H9 (cell line): ENCODE data around the gene TIAM2. TPM values are rescaled to one million over a fixed set of nuclear protein-coding genes. Genes with fewer than 3 reads are reported as not detected.

ENCODE experiments used
- DNase-seq: peaks from one replicate; pipeline ENCODE4 v3.0.0-alpha.2; 2017
- H2AFZ ChIP-seq: one replicate; pipeline ENCODE4 v1.6.1; 2013; ENCODE audit warnings: mild to moderate bottlenecking, low read length, control low read depth, moderate library complexity
- H2AK5ac ChIP-seq: 2 replicates; pipeline ENCODE4 v1.6.1; 2013; ENCODE audit warnings: low read length, control low read depth, mixed read lengths; ENCODE audit not compliant: insufficient read length
- H2BK120ac ChIP-seq: one replicate; pipeline ENCODE4 v1.6.1; 2013; ENCODE audit warnings: low read depth, mild to moderate bottlenecking, low read length, control low read depth, inconsistent platforms; ENCODE audit not compliant: poor library complexity, severe bottlenecking
- H2BK12ac ChIP-seq: 2 replicates; pipeline ENCODE4 v1.6.1; 2013; ENCODE audit warnings: low read length, control low read depth, mixed read lengths, low read depth; ENCODE audit not compliant: insufficient read length
- H2BK15ac ChIP-seq: 2 replicates; pipeline ENCODE4 v1.6.1; 2013; ENCODE audit warnings: low read depth, low read length, control low read depth
- H2BK20ac ChIP-seq: one replicate; pipeline ENCODE4 v1.6.1; 2013; ENCODE audit warnings: low read depth, mild to moderate bottlenecking, low read length, control low read depth, inconsistent platforms; ENCODE audit not compliant: poor library complexity, severe bottlenecking
- H2BK5ac ChIP-seq: 2 replicates; pipeline ENCODE4 v1.6.1; 2013; ENCODE audit warnings: low read length, control low read depth, mixed read lengths; ENCODE audit not compliant: insufficient read length
- H3K14ac ChIP-seq: 2 replicates; pipeline ENCODE4 v1.6.1; 2013; ENCODE audit warnings: low read length, control low read depth; ENCODE audit not compliant: insufficient read depth
- H3K18ac ChIP-seq: 2 replicates; pipeline ENCODE4 v1.6.1; 2013; ENCODE audit warnings: low read depth, mild to moderate bottlenecking, mixed read lengths, low read length, control low read depth; ENCODE audit not compliant: insufficient read length
- H3K23ac ChIP-seq: 2 replicates; pipeline ENCODE4 v1.6.1; 2013; ENCODE audit warnings: low read length, control low read depth, mixed read lengths, low read depth; ENCODE audit not compliant: insufficient read length
- H3K23me2 ChIP-seq: 2 replicates; pipeline ENCODE4 v1.6.1; 2013; ENCODE audit warnings: low read depth, mild to moderate bottlenecking, mixed read lengths, low read length, control low read depth; ENCODE audit not compliant: insufficient read length, poor library complexity, severe bottlenecking
- H3K27ac ChIP-seq: 2 replicates; pipeline ENCODE4 v1.5.1; 2013; ENCODE audit warnings: low read length, control low read depth, mixed read lengths, low read depth; ENCODE audit not compliant: insufficient read length
- H3K27me3 ChIP-seq: 2 replicates; pipeline ENCODE4 v1.6.1; 2013; ENCODE audit warnings: low read length, control low read depth, inconsistent platforms; ENCODE audit not compliant: insufficient read depth
- H3K4ac ChIP-seq: 2 replicates; pipeline ENCODE4 v1.6.1; 2013; ENCODE audit warnings: low read depth, mild to moderate bottlenecking, control low read depth, inconsistent platforms, low read length, moderate library complexity
- H3K4me1 ChIP-seq: 2 replicates; pipeline ENCODE4 v1.6.1; 2013; ENCODE audit warnings: low read length, control low read depth, inconsistent platforms; ENCODE audit not compliant: insufficient read depth
- H3K4me2 ChIP-seq: 2 replicates; pipeline ENCODE4 v1.6.1; 2013; ENCODE audit warnings: low read length, control low read depth, mixed read lengths; ENCODE audit not compliant: insufficient read length, insufficient read depth
- H3K56ac ChIP-seq: 2 replicates; pipeline ENCODE4 v1.6.1; 2013; ENCODE audit warnings: low read depth, mild to moderate bottlenecking, mixed read lengths, low read length, control low read depth; ENCODE audit not compliant: insufficient read length
- H3K79me1 ChIP-seq: 2 replicates; pipeline ENCODE4 v1.6.1; 2013; ENCODE audit warnings: low read depth, mild to moderate bottlenecking, moderate library complexity, low read length, control low read depth, inconsistent platforms; ENCODE audit not compliant: insufficient read depth, poor library complexity, severe bottlenecking
- H3K79me2 ChIP-seq: 2 replicates; pipeline ENCODE4 v1.6.1; 2013; ENCODE audit warnings: low read length, control low read depth, inconsistent platforms; ENCODE audit not compliant: insufficient read depth
- H3K9ac ChIP-seq: 2 replicates; pipeline ENCODE4 v1.6.1; 2013; ENCODE audit warnings: low read length, control low read depth, mixed read lengths; ENCODE audit not compliant: insufficient read length; ENCODE audit errors: extremely low read depth
- H3K9me3 ChIP-seq: one replicate; pipeline ENCODE4 v1.6.1; 2013; ENCODE audit warnings: low read depth, low read length, inconsistent platforms; ENCODE audit not compliant: control insufficient read depth
- H3T11ph ChIP-seq: one replicate; pipeline ENCODE4 v1.6.1; 2013; ENCODE audit warnings: mild to moderate bottlenecking, low read length, control low read depth, inconsistent platforms
- H4K20me1 ChIP-seq: one replicate; pipeline ENCODE4 v1.6.1; 2013; ENCODE audit not compliant: control insufficient read depth, insufficient read length, insufficient read depth
- H4K5ac ChIP-seq: 2 replicates; pipeline ENCODE4 v1.6.1; 2013; ENCODE audit warnings: low read depth, mild to moderate bottlenecking, mixed read lengths, low read length, control low read depth; ENCODE audit not compliant: insufficient read length
- H4K8ac ChIP-seq: replicated peaks from 2 replicates; pipeline ENCODE4 v1.6.1; 2013; ENCODE audit warnings: low read length, control low read depth, mixed read lengths, low read depth; ENCODE audit not compliant: insufficient read length
- H4K91ac ChIP-seq: 2 replicates; pipeline ENCODE4 v1.6.1; 2013; ENCODE audit warnings: low read depth, mild to moderate bottlenecking, moderate library complexity, mixed read lengths, low read length, control low read depth; ENCODE audit not compliant: insufficient read length
- H3K27ac Mint-ChIP-seq, 3 experiments: 2 replicates in 2 of 3; 3 replicates in 1 of 3; pipeline ENCODE4 v1.8.0; 2020 to 2021; ENCODE audit warnings: mixed read lengths in 3 of 3, mild to moderate bottlenecking in 1 of 3, moderate library complexity in 1 of 3
- H3K27me3 Mint-ChIP-seq: 2 replicates; pipeline ENCODE4 v1.8.0; 2021; ENCODE audit warnings: low read depth, mild to moderate bottlenecking, moderate library complexity, mixed read lengths
- H3K36me3 Mint-ChIP-seq, 3 experiments: 2 replicates in 2 of 3; 3 replicates in 1 of 3; pipeline ENCODE4 v1.8.0; 2020 to 2021; ENCODE audit warnings: low read depth in 3 of 3, mixed read lengths in 3 of 3; ENCODE audit not compliant: insufficient read depth in 1 of 3
- H3K4me1 Mint-ChIP-seq, 2 experiments: 2 replicates each; pipeline ENCODE4 v1.8.0; 2020; ENCODE audit warnings: mixed read lengths in 2 of 2
- H3K4me3 Mint-ChIP-seq, 2 experiments: 2 replicates in 1 of 2; 3 replicates in 1 of 2; pipeline ENCODE4 v1.8.0; 2020 to 2021; ENCODE audit warnings: mild to moderate bottlenecking in 2 of 2, mixed read lengths in 2 of 2, moderate library complexity in 1 of 2
- H3K9me3 Mint-ChIP-seq, 2 experiments: 2 replicates in 1 of 2; 3 replicates in 1 of 2; pipeline ENCODE4 v1.8.0; 2020; ENCODE audit warnings: mild to moderate bottlenecking in 2 of 2, mixed read lengths in 2 of 2, moderate library complexity in 1 of 2
- WGBS: extraction: QIAGEN DNeasy Blood & Tissue Kit; methylation state at CpG from one replicate; pipeline ENCODE4 v1.1.7; 2013; ENCODE audit warnings: missing lambda C conversion rate, low lambda C conversion rate, mixed read lengths; ENCODE audit not compliant: insufficient read length; ENCODE audit errors: extremely low coverage; 5-methylcytosine and 5-hydroxymethylcytosine counted together
- total RNA-seq: library from RNA; stranded (reverse); gene quantifications from 2 replicates; pipeline ENCODE4 v1.2.1, GENCODE V29; 2021
- TF ChIP-seq, protein P1 (sequence below): fragments of 200-600 bp; sonication (generic); conservative IDR thresholded peaks from 3 replicates; pipeline ENCODE4 v1.8.0; 2021; ENCODE audit warnings: antibody characterized with exemption, mild to moderate bottlenecking

The TIAM2 gene
- total RNA-seq, 1 experiment from 2014 or later, result 6.3 TPM

DNA sequence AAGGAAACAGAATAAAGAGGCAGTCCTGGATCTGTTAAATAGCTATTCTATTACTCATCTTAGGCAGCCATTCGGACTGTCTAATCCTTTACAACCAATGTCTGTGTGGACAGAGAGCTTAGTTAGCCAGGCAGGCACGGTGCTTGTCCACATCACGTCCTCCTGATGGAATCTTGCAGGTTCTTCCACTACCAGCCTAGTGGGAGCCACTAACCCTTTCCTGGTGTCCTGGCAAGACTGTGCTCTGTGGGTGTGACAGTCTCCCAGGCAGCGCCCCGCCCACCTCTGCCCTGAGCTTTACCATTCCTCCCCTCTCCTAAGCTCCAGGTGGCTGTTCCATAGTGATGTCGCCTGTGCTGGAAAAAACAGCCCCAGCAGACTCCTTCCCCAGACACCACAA lies 190.4 kb downstream of the TIAM2 start:
- Histone ChIP-seq H2BK15ac (no peak overlapping the region), H3K4me2 (no peak overlapping the region), H2AK5ac (no peak overlapping the region), H3K79me2 (no peaks in the 10 kb centered on the region), H2AFZ (no peak overlapping the region), H3K23me2 (no peaks in the 10 kb centered on the region), H3K79me1 (no peaks in the 10 kb centered on the region), H2BK20ac (no peak overlapping the region), H4K5ac (no peak overlapping the region), H3K4me1 (peaks cover 5% of the 10 kb centered on the region; the same call in 1 of the 2 replicates), H4K8ac (no peak overlapping the region), H3K4ac (no peak overlapping the region), H2BK12ac (no peak overlapping the region), H3T11ph (no peak overlapping the region), H4K91ac (no peak overlapping the region), H3K27ac (peak overlapping the region; percentile 13), H4K20me1 (no peaks in the 10 kb centered on the region), H2BK5ac (no peak overlapping the region), H3K56ac (no peak overlapping the region), H3K23ac (no peak overlapping the region), H2BK120ac (no peak overlapping the region), H3K9me3 (no peaks in the 10 kb centered on the region), H3K18ac (peak overlapping the region; percentile 18), H3K27me3 (no peaks in the 10 kb centered on the region), H3K9ac (no peak overlapping the region), H3K14ac (no peak overlapping the region)
- Mint-ChIP-seq H3K36me3 (peaks cover 0 to 4% (median 2%) of the 10 kb centered on the region in 3 experiments; a peak in 5 of 7 replicates), H3K27ac (peak overlapping the region; percentile 80 to 97 (median 96); a peak in 6 of 7 replicates), H3K9me3 (no peaks in the 10 kb centered on the region), H3K4me1 (peaks cover 25 to 28% of the 10 kb centered on the region in 2 experiments), H3K27me3 (no peaks in the 10 kb centered on the region; the same call in 1 of the 2 replicates), H3K4me3 (peak overlapping the region in 1 of 2 experiments; percentile 27; a peak in 2 of 5 replicates)
- peak; percentile 80 for DNase-seq
- WGBS, result no CpG with 5 or more reads among the region's 6 CpGs
- TF ChIP-seq, protein P1, sequence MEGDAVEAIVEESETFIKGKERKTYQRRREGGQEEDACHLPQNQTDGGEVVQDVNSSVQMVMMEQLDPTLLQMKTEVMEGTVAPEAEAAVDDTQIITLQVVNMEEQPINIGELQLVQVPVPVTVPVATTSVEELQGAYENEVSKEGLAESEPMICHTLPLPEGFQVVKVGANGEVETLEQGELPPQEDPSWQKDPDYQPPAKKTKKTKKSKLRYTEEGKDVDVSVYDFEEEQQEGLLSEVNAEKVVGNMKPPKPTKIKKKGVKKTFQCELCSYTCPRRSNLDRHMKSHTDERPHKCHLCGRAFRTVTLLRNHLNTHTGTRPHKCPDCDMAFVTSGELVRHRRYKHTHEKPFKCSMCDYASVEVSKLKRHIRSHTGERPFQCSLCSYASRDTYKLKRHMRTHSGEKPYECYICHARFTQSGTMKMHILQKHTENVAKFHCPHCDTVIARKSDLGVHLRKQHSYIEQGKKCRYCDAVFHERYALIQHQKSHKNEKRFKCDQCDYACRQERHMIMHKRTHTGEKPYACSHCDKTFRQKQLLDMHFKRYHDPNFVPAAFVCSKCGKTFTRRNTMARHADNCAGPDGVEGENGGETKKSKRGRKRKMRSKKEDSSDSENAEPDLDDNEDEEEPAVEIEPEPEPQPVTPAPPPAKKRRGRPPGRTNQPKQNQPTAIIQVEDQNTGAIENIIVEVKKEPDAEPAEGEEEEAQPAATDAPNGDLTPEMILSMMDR, result no peak
